Smooth muscle cell of the umbilical artery (primary cell): ENCODE data around the gene GABRA6. TPM values are rescaled to one million over a fixed set of nuclear protein-coding genes. Genes with fewer than 3 reads are reported as not detected.

Source experiments
- total RNA-seq: library from RNA; depleted of rRNA; stranded (reverse); fragments of >200 nt; gene quantifications from 2 replicates; pipeline ENCODE4 v1.2.3, GENCODE V29; 2014

The GABRA6 gene
- total RNA-seq, result not detected in 2 replicates

DNA sequence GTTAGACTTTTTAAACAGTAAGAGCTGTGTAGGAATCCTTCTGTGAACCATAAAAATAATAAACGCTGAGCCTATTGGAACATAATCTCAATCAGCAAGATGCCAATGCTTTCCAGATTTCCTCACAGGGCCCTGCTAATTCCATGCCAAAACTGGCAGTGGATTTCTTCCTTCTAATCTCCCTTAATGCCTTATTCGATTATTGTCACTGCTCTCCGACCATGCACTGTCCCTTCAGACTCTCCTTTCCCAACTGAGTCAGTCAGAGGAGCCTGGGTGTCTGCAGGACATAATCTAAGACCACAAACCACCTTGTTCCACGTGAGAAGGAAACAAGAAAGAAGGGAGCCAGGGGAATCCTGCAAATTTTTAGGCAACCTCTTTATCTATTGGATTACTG is at the start of gene GABRA6:
Gene GABRA6, plus strand, starts transcription at position 261 of the 400 bp plus-strand sequence. CDS start 269 bp downstream, outside the sequence.

Other genes starting within 250 kb of the GABRA6 start
- gene GABRB2, start 139.0 kb upstream of the GABRA6 start, total RNA-seq, result 0.30 and 0.32 TPM in 2 replicates
- gene GABRA1, start 162.4 kb downstream of the GABRA6 start, total RNA-seq, result 0.30 TPM in 1 of 2 replicates, not detected in the other